IMR-90 (cell line): ENCODE measurements around the gene SEMA4D. TPM values are rescaled to one million over a fixed set of nuclear protein-coding genes. Genes with fewer than 3 reads are reported as not detected.

Source experiments
- ATAC-seq: fragments of 200-7000 bp; cut with Tn5 transposase; 2 replicates; pipeline ENCODE4 v1.9.1; 2020; ENCODE audit warnings: low read depth, mild to moderate bottlenecking, moderate library complexity
- BruUV-seq: library from RNA; stranded (reverse); fragments of 400-500 nt; replicated peaks from 2 replicates; lab custom pipeline; 2021; lab: Mats Ljungman, UMichigan
- CTCF ChIA-PET: fragments of 300-600 bp; formaldehyde crosslinking; extraction: SDS; loops from one replicate; lab custom pipeline; 2021; ENCODE audit warnings: antibody characterized with exemption; lab: Yijun Ruan, JAX
- POLR2A ChIA-PET: fragments of 300-600 bp; sonication (Branson Sonifier 250); formaldehyde crosslinking; loops from one replicate; lab custom pipeline; 2022; ENCODE audit warnings: antibody characterized with exemption; ENCODE audit not compliant: unreplicated experiment; lab: Charles Lee
- DNase-seq: peaks from one replicate; pipeline ENCODE4 v3.0.0; 2013
- H2AFZ ChIP-seq: replicated peaks from 2 replicates; pipeline ENCODE3; 2013; ENCODE audit warnings: low read length, mild to moderate bottlenecking; ENCODE audit not compliant: poor library complexity
- H2AK5ac ChIP-seq: 2 replicates; pipeline ENCODE4 v1.6.1; 2013; ENCODE audit warnings: low read depth, low read length, inconsistent platforms
- H2AK9ac ChIP-seq: replicated peaks from 2 replicates; pipeline ENCODE3; 2013; ENCODE audit warnings: mild to moderate bottlenecking, low read depth, low read length, moderate library complexity; ENCODE audit not compliant: poor library complexity
- H2BK120ac ChIP-seq: 2 replicates; pipeline ENCODE4 v1.6.1; 2013; ENCODE audit warnings: low read depth, low read length, inconsistent platforms
- H2BK15ac ChIP-seq: 3 replicates; pipeline ENCODE4 v1.6.1; 2013; ENCODE audit warnings: low read depth, low read length, inconsistent platforms
- H2BK20ac ChIP-seq: 2 replicates; pipeline ENCODE4 v1.6.1; 2013; ENCODE audit warnings: low read depth, mild to moderate bottlenecking, inconsistent platforms, low read length, moderate library complexity
- H2BK5ac ChIP-seq: 2 replicates; pipeline ENCODE4 v1.6.1; 2013; ENCODE audit warnings: mild to moderate bottlenecking, low read depth, low read length, inconsistent platforms; ENCODE audit not compliant: poor library complexity, severe bottlenecking
- H3K14ac ChIP-seq: replicated peaks from 2 replicates; pipeline ENCODE4 v1.6.1; 2013; ENCODE audit warnings: low read depth, low read length, inconsistent platforms
- H3K18ac ChIP-seq: 2 replicates; pipeline ENCODE4 v1.6.1; 2013; ENCODE audit warnings: low read depth, low read length, control low read depth
- H3K23ac ChIP-seq: 2 replicates; pipeline ENCODE4 v1.6.1; 2013; ENCODE audit warnings: low read depth, low read length, inconsistent platforms
- H3K27ac ChIP-seq: 2 replicates; pipeline ENCODE4 v1.5.1; 2013; ENCODE audit warnings: mild to moderate bottlenecking, control low read depth, low read length; ENCODE audit not compliant: insufficient read depth
- H3K27me3 ChIP-seq: 2 replicates; pipeline ENCODE4 v1.6.1; 2013; ENCODE audit warnings: low read length; ENCODE audit not compliant: control insufficient read depth, insufficient read depth
- H3K36me3 ChIP-seq: 2 replicates; pipeline ENCODE4 v1.6.1; 2013; ENCODE audit warnings: low read length, mixed read lengths; ENCODE audit not compliant: control insufficient read depth, insufficient read depth
- H3K4ac ChIP-seq: 2 replicates; pipeline ENCODE4 v1.6.1; 2013; ENCODE audit warnings: low read depth, low read length, inconsistent platforms
- H3K4me1 ChIP-seq: 2 replicates; pipeline ENCODE4 v1.6.1; 2013; ENCODE audit warnings: low read length, mixed read lengths; ENCODE audit not compliant: control insufficient read depth, insufficient read depth
- H3K4me2 ChIP-seq: 2 replicates; pipeline ENCODE4 v1.6.1; 2013; ENCODE audit warnings: low read depth, mild to moderate bottlenecking, control low read depth, low read length, moderate library complexity
- H3K4me3 ChIP-seq: 2 replicates; pipeline ENCODE4 v1.5.1; 2013; ENCODE audit warnings: low read depth, mild to moderate bottlenecking, control low read depth, low read length, moderate library complexity; ENCODE audit not compliant: insufficient read depth
- H3K56ac ChIP-seq: 2 replicates; pipeline ENCODE4 v1.6.1; 2013; ENCODE audit warnings: low read length, inconsistent platforms; ENCODE audit not compliant: insufficient read depth; ENCODE audit errors: extremely low read depth
- H3K79me1 ChIP-seq, 2 experiments: 2 replicates each; pipeline ENCODE4 v1.6.1; 2013; ENCODE audit warnings: low read length in 2 of 2, inconsistent platforms in 1 of 2, low read depth in 1 of 2
- H3K9ac ChIP-seq: 2 replicates; pipeline ENCODE4 v1.6.1; 2013; ENCODE audit warnings: low read depth, low read length, control low read depth
- H3K9me1 ChIP-seq: 2 replicates; pipeline ENCODE4 v1.6.1; 2013; ENCODE audit warnings: low read length, inconsistent platforms; ENCODE audit not compliant: insufficient read depth
- H3K9me3 ChIP-seq: 2 replicates; pipeline ENCODE4 v1.6.1; 2013; ENCODE audit warnings: low read length; ENCODE audit not compliant: control insufficient read depth, insufficient read depth
- H4K20me1 ChIP-seq: 2 replicates; pipeline ENCODE4 v1.6.1; 2013; ENCODE audit warnings: low read length, inconsistent platforms; ENCODE audit not compliant: insufficient read depth
- H4K5ac ChIP-seq: 2 replicates; pipeline ENCODE4 v1.6.1; 2013; ENCODE audit warnings: mild to moderate bottlenecking, low read depth, low read length, control low read depth
- H4K8ac ChIP-seq, 2 experiments: 2 replicates each; pipeline ENCODE4 v1.6.1; 2013; ENCODE audit warnings: low read depth in 2 of 2, low read length in 2 of 2, control low read depth in 1 of 2, inconsistent platforms in 1 of 2
- H4K91ac ChIP-seq: 2 replicates; pipeline ENCODE4 v1.6.1; 2013; ENCODE audit warnings: low read depth, low read length, inconsistent platforms; ENCODE audit not compliant: insufficient read depth
- CHD1 ChIP-seq: IDR thresholded peaks from 2 replicates; pipeline ENCODE4 v1.6.1; 2012; ENCODE audit warnings: low read depth, low read length, improper control_type of control experiment
- MAFK ChIP-seq: IDR thresholded peaks from 2 replicates; pipeline ENCODE4 v1.6.1; 2012; ENCODE audit warnings: low read depth, low read length, improper control_type of control experiment
- MXI1 ChIP-seq: IDR thresholded peaks from 2 replicates; pipeline ENCODE4 v1.6.1; 2012; ENCODE audit warnings: low read depth, mild to moderate bottlenecking, low read length, moderate library complexity, borderline replicate concordance
- NFE2L2 ChIP-seq: fragments of 150-350 bp; IDR thresholded peaks from 2 replicates; pipeline ENCODE4 v1.6.1; 2016; ENCODE audit warnings: low read depth, mild to moderate bottlenecking, low read length
- RAD21 ChIP-seq: IDR thresholded peaks from 2 replicates; pipeline ENCODE4 v1.6.1; 2012; ENCODE audit warnings: low read length, improper control_type of control experiment
- RCOR1 ChIP-seq: IDR thresholded peaks from 2 replicates; pipeline ENCODE4 v1.6.1; 2012; ENCODE audit warnings: mild to moderate bottlenecking, low read length, improper control_type of control experiment; ENCODE audit not compliant: insufficient replicate concordance
- RFX5 ChIP-seq: IDR thresholded peaks from 2 replicates; pipeline ENCODE4 v1.8.0; 2012; ENCODE audit warnings: low read depth, mild to moderate bottlenecking, low read length, moderate library complexity
- SMC3 ChIP-seq: fragments of 150-350 bp; IDR thresholded peaks from 2 replicates; pipeline ENCODE4 v1.6.1; 2016; ENCODE audit warnings: low read depth, mild to moderate bottlenecking, antibody characterized with exemption, low read length, moderate library complexity
- WGBS, 2 experiments: methylation state at CpG; one replicate each; pipeline versions ENCODE4 v1.1.5 to v1.1.7; 2013; ENCODE audit warnings: missing lambda C conversion rate in 2 of 2; ENCODE audit not compliant: insufficient read length in 1 of 2; ENCODE audit errors: extremely low coverage in 2 of 2; 5-methylcytosine and 5-hydroxymethylcytosine counted together
- dilution Hi-C: fragments of 300-500 bp; cut with HindIII; formaldehyde crosslinking; loops from one replicate; pipeline ENCODE4 v1.14.3; 2018; ENCODE audit warnings: low sequenced_read_pairs; ENCODE audit not compliant: unreplicated experiment
- in situ Hi-C: fragments of 300-500 bp; cut with MboI; formaldehyde crosslinking; loops from 3 replicates; pipeline ENCODE4 v1.14.3; 2019; ENCODE audit warnings: low sequenced_read_pairs, inconsistent platforms, mixed read lengths
- intact Hi-C: fragments of 100-400 bp; cut with micrococcal nuclease; formaldehyde crosslinking; loops from 2 replicates; pipeline ENCODE4 v1.10.0; 2022
- polyA plus RNA-seq, 3 experiments: library from polyadenylated mRNA; depleted of rRNA; stranded (reverse); fragments of >200 nt; gene quantifications; 2 replicates each; pipeline ENCODE4 v1.2.3, GENCODE V29; 2012; ENCODE audit warnings: low replicate concordance in 1 of 3
- total RNA-seq: library from RNA; depleted of rRNA; stranded (reverse); fragments of >200 nt; gene quantifications from 2 replicates; pipeline ENCODE4 v1.2.3, GENCODE V29; 2012

The SEMA4D gene
- total and polyA plus RNA-seq, 2 of the 4 experiments (the other 2 are of a cell fraction) = 0.90 to 1.5 TPM

GRCh38 chr9:89444925-89445765 is 52.8 kb downstream of the SEMA4D start:
- no peak overlapping the region for H2BK120ac ChIP-seq
- dilution Hi-C loops (no loop called here), intact Hi-C loops (no loop called here), in situ Hi-C loops (no loop called here)
- H3K9me3 ChIP-seq = no peaks in the 10 kb centered on the region
- H3K14ac ChIP-seq = no peak overlapping the region
- peak overlapping the region; percentile 43 for H2AFZ ChIP-seq
- H2AK5ac ChIP-seq = no peak overlapping the region
- 73% methylated on average over 11 of the region's 16 CpGs; no CpG with 5 or more reads in 1 of the 2 experiments for WGBS, 2 experiments
- CTCF ChIA-PET = no interaction called here
- H3K56ac ChIP-seq = no peak overlapping the region
- no peak overlapping the region for H3K23ac ChIP-seq
- no peak overlapping the region for H2BK5ac ChIP-seq
- H3K9ac ChIP-seq = no peak overlapping the region
- H3K79me1 ChIP-seq = no peaks in the 10 kb centered on the region
- POLR2A ChIA-PET = no interaction called here
- no peak overlapping the region for H2BK15ac ChIP-seq
- no peak overlapping the region for H3K4me3 ChIP-seq
- H3K27ac ChIP-seq = no peak overlapping the region
- no peak overlapping the region for H3K4me2 ChIP-seq
- TF ChIP-seq CHD1 (no peak), NFE2L2 (no peak), MXI1 (no peak), RFX5 (no peak), MAFK (no peak), SMC3 (no peak), RCOR1 (no peak), RAD21 (no peak)
- H4K5ac ChIP-seq = no peak overlapping the region
- peaks cover 6% of the 10 kb centered on the region; the same call in 1 of the 2 replicates for H3K9me1 ChIP-seq
- H3K4ac ChIP-seq = no peak overlapping the region
- H4K91ac ChIP-seq = no peak overlapping the region
- H4K8ac ChIP-seq = no peak overlapping the region
- BruUV-seq = no TSS peak
- peaks cover 3% of the 10 kb centered on the region; the same call in 1 of the 2 replicates for H4K20me1 ChIP-seq
- no peak overlapping the region for H3K18ac ChIP-seq
- peaks cover 10% of the 10 kb centered on the region; the same call in 1 of the 2 replicates for H3K4me1 ChIP-seq
- H2AK9ac ChIP-seq = no peak overlapping the region
- no peaks in the 10 kb centered on the region for H3K27me3 ChIP-seq
- H2BK20ac ChIP-seq = no peak overlapping the region
- DNase-seq (no peak), ATAC-seq (peak; percentile 42; the same call in 1 of the 2 replicates)
- H3K36me3 ChIP-seq = no peaks in the 10 kb centered on the region
